Activated CD4-positive, alpha-beta T cell treated with anti-CD3 and anti-CD28 coated beads for 36 hours (primary cell): ENCODE data around the gene ARID1B. TPM values are rescaled to one million over a fixed set of nuclear protein-coding genes. Genes with fewer than 3 reads are reported as not detected.

ENCODE experiments used
- ATAC-seq: fragments of 200-7000 bp; cut with Tn5 transposase; one replicate; pipeline ENCODE4 v1.10.0; 2021; ENCODE audit warnings: mild to moderate bottlenecking, moderate library complexity
- CTCF ChIA-PET: fragments of 350-600 bp; sonication (Branson Sonifier 250); formaldehyde crosslinking; loops from one replicate; lab custom pipeline; 2021; ENCODE audit warnings: antibody characterized with exemption; lab: Charles Lee
- POLR2A ChIA-PET: fragments of 350-600 bp; sonication (Branson Sonifier 250); formaldehyde crosslinking; loops from one replicate; lab custom pipeline; 2021; ENCODE audit warnings: antibody characterized with exemption, inconsistent platforms; lab: Charles Lee
- DNase-seq: peaks from one replicate; pipeline ENCODE4 v3.0.0-alpha.2; 2020
- H3K27ac Mint-ChIP-seq: one replicate; pipeline ENCODE4 v1.8.0; 2021; ENCODE audit warnings: mixed read lengths
- H3K27me3 Mint-ChIP-seq: one replicate; pipeline ENCODE4 v1.8.0; 2021; ENCODE audit warnings: mixed read lengths
- H3K36me3 Mint-ChIP-seq: one replicate; pipeline ENCODE4 v1.8.0; 2021; ENCODE audit warnings: low read depth, mixed read lengths
- H3K4me1 Mint-ChIP-seq: one replicate; pipeline ENCODE4 v1.8.0; 2021; ENCODE audit warnings: mixed read lengths
- H3K4me3 Mint-ChIP-seq: one replicate; pipeline ENCODE4 v1.8.0; 2021; ENCODE audit warnings: mild to moderate bottlenecking, moderate library complexity, mixed read lengths
- H3K9me3 Mint-ChIP-seq: one replicate; pipeline ENCODE4 v1.8.0; 2021; ENCODE audit warnings: low read depth, mixed read lengths
- intact Hi-C, 2 experiments: fragments of 100-400 bp; cut with DNase I in 1 of 2; cut with micrococcal nuclease in 1 of 2; formaldehyde crosslinking; loops; one replicate each; pipeline versions ENCODE4 v1.14.2 to v1.15.1; 2022 to 2024; cut with DNase I, micrococcal nuclease
- total RNA-seq, 2 experiments: library from RNA; stranded (reverse); gene quantifications; one replicate each; pipeline ENCODE4 v1.2.3, GENCODE V29; 2021

The ARID1B gene
- total RNA-seq, 2 experiments from 2014 or later: 42.2 to 53.6 TPM

- Mint-ChIP-seq H3K4me3 (no peak overlapping the region), H3K27ac (no peak overlapping the region), H3K4me1 (peaks cover 32% of the 10 kb centered on the region), H3K9me3 (no peaks in the 10 kb centered on the region), H3K36me3 (peaks cover 19% of the 10 kb centered on the region), H3K27me3 (no peaks in the 10 kb centered on the region)
- intact Hi-C loops: loop anchor here in 1 of 2 experiments (2.0 kb wide), 1 partner anchor 15 kb away; no protein-coding TSS in a partner anchor
- DNase-seq (no peak), ATAC-seq (no peak)
- POLR2A ChIA-PET: no interaction called here
- CTCF ChIA-PET: no interaction called here
Observed at GRCh38 chr6:157083343-157083742, 306.2 kb downstream of the ARID1B start.

- no peak for ATAC-seq
- H3K4me3 Mint-ChIP-seq: no peak overlapping the region
- H3K27me3 Mint-ChIP-seq: no peaks in the 10 kb centered on the region
- DNase-seq: no peak
- intact Hi-C loops: no loop called here
- no peaks in the 10 kb centered on the region for H3K9me3 Mint-ChIP-seq
- H3K36me3 Mint-ChIP-seq: peaks cover 23% of the 10 kb centered on the region
- CTCF ChIA-PET: interaction anchor here (0.9 to 1.2 kb wide), 4 partner anchors 9 to 41 kb away, joined by 3 to 4 read pairs (median 3); no protein-coding TSS in a partner anchor
- POLR2A ChIA-PET: no interaction called here
- no peak overlapping the region for H3K27ac Mint-ChIP-seq
- peaks cover 20% of the 10 kb centered on the region for H3K4me1 Mint-ChIP-seq
Observed at GRCh38 chr6:157086632-157087031, 309.5 kb downstream of the ARID1B start.

DNA sequence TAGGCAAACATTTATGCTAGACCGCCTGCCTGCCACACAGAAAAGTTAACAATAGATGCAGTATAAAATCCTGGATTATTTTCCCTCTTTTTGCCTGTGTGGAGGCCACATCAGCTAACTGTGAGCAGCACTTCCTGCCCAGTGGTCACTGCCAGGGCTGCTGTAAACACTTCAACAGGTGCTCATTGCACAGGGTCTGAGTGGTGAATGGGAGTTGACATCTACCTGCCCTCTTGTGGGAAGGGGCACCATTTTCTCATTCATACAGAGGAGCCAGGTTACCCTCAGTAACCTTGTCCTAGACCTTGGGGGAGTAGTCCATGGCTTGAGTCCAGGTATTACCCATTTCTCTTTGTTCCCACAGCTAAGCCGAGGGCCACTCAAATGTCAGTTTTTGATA lies 310.8 kb downstream of the ARID1B start:
- ChIA-PET CTCF (interaction anchor here (0.7 to 1.0 kb wide), 2 partner anchors 93 to 170 kb away, joined by 3 to 5 read pairs; no protein-coding TSS in a partner anchor), POLR2A (no interaction called here)
- Mint-ChIP-seq H3K4me1 (peaks cover 15% of the 10 kb centered on the region), H3K27ac (no peak overlapping the region), H3K36me3 (peaks cover 23% of the 10 kb centered on the region), H3K27me3 (no peaks in the 10 kb centered on the region), H3K4me3 (no peak overlapping the region), H3K9me3 (no peaks in the 10 kb centered on the region)
- intact Hi-C loops: no loop called here
- ATAC-seq (no peak), DNase-seq (no peak)

DNA sequence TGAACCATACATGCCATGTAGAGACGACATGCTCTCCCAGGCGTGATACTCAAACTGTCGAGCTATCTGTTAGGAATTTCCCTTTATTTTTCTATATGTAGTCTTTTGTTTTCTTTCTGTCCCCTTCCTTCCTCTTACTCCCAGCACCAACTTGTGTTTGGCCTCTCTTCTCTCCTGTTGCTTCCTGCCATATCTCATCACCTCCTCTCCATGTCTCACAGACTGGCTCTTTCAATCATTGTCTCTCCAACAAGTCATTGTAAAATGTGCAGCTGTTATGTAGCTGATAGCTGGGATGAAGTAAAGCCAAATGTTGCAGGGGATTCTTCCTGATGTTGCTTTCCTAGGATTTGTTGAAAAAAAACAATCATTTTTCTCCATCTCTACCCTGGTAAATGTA lies 311.7 kb downstream of the ARID1B start:
- Mint-ChIP-seq H3K27ac (no peak overlapping the region), H3K4me3 (no peak overlapping the region), H3K9me3 (no peaks in the 10 kb centered on the region), H3K4me1 (peaks cover 15% of the 10 kb centered on the region), H3K27me3 (no peaks in the 10 kb centered on the region), H3K36me3 (peaks cover 23% of the 10 kb centered on the region)
- DNase-seq (no peak), ATAC-seq (no peak)
- ChIA-PET CTCF (no interaction called here), POLR2A (no interaction called here)
- intact Hi-C loops: no loop called here

GRCh38 chr6:157089258-157089657 lies 312.1 kb downstream of the ARID1B start:
- DNase-seq: no peak
- no peaks in the 10 kb centered on the region for H3K9me3 Mint-ChIP-seq
- H3K4me1 Mint-ChIP-seq: peaks cover 18% of the 10 kb centered on the region
- no peak overlapping the region for H3K27ac Mint-ChIP-seq
- POLR2A ChIA-PET: no interaction called here
- ATAC-seq: no peak
- peaks cover 21% of the 10 kb centered on the region for H3K36me3 Mint-ChIP-seq
- H3K4me3 Mint-ChIP-seq: no peak overlapping the region
- intact Hi-C loops: no loop called here
- H3K27me3 Mint-ChIP-seq: no peaks in the 10 kb centered on the region
- CTCF ChIA-PET: interaction anchor here (0.7 kb wide), 1 partner anchor 538 kb away, joined by 4 read pairs; no protein-coding TSS in a partner anchor

GRCh38 chr6:157089851-157090250 lies 312.7 kb downstream of the ARID1B start:
- H3K9me3 Mint-ChIP-seq: no peaks in the 10 kb centered on the region
- no peak overlapping the region for H3K27ac Mint-ChIP-seq
- intact Hi-C loops: no loop called here
- DNase-seq: no peak
- peaks cover 18% of the 10 kb centered on the region for H3K4me1 Mint-ChIP-seq
- POLR2A ChIA-PET: no interaction called here
- no peaks in the 10 kb centered on the region for H3K27me3 Mint-ChIP-seq
- no peak overlapping the region for H3K4me3 Mint-ChIP-seq
- CTCF ChIA-PET: interaction anchor here (0.7 to 1.2 kb wide), 2 partner anchors 8 to 538 kb away, joined by 4 to 7 read pairs; no protein-coding TSS in a partner anchor
- H3K36me3 Mint-ChIP-seq: peaks cover 17% of the 10 kb centered on the region
- no peak for ATAC-seq

- DNase-seq (no peak), ATAC-seq (no peak)
- no peak overlapping the region for H3K4me3 Mint-ChIP-seq
- no peaks in the 10 kb centered on the region for H3K9me3 Mint-ChIP-seq
- no peak overlapping the region for H3K27ac Mint-ChIP-seq
- H3K4me1 Mint-ChIP-seq: peaks cover 18% of the 10 kb centered on the region
- ChIA-PET CTCF (interaction anchor here (1.2 kb wide), 1 partner anchor 9 kb away, joined by 7 read pairs; no protein-coding TSS in a partner anchor), POLR2A (interaction anchor here (0.5 kb wide), 1 partner anchor 903 kb away, joined by 4 read pairs; no protein-coding TSS in a partner anchor)
- intact Hi-C loops: no loop called here
- H3K36me3 Mint-ChIP-seq: peaks cover 11% of the 10 kb centered on the region
- no peaks in the 10 kb centered on the region for H3K27me3 Mint-ChIP-seq
Observed at GRCh38 chr6:157090736-157091135, 313.6 kb downstream of the ARID1B start.

- H3K4me3 Mint-ChIP-seq: no peak overlapping the region
- peaks cover 18% of the 10 kb centered on the region for H3K4me1 Mint-ChIP-seq
- no peaks in the 10 kb centered on the region for H3K27me3 Mint-ChIP-seq
- POLR2A ChIA-PET: no interaction called here
- no peaks in the 10 kb centered on the region for H3K9me3 Mint-ChIP-seq
- DNase-seq (no peak), ATAC-seq (no peak)
- peaks cover 11% of the 10 kb centered on the region for H3K36me3 Mint-ChIP-seq
- H3K27ac Mint-ChIP-seq: no peak overlapping the region
- intact Hi-C loops: no loop called here
- CTCF ChIA-PET: no interaction called here
Observed at GRCh38 chr6:157091243-157091642, 314.1 kb downstream of the ARID1B start.

DNA sequence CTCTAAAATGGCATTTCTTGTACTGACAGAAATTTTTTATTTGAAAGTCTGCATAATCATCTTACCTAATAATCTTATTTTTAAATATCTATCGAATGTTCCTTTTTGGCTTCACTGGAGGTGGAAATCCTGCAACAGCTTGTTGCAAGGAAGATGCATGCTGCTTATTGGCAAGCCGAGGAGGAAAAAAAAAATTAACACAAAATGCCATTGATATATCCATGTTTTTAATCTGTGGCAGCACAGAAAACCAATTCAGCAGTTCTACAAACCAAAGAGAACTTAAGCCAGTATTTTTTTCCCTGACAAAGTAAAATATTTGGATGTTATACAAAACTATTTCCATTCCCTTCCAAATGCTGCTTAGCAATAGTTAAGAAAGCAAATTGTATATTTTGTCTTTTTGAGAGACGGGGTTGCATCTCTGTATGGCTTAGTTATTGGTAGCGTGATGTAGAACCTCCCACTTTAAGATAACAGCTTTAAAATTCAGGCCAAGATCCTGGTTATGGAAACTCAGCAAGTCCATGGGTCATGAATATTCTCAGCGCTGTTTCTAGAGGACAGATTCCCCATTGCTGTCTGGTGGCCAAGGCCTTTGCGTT lies 314.8 kb downstream of the ARID1B start:
- ATAC-seq: no peak
- intact Hi-C loops: no loop called here
- H3K9me3 Mint-ChIP-seq: no peaks in the 10 kb centered on the region
- peaks cover 5% of the 10 kb centered on the region for H3K36me3 Mint-ChIP-seq
- H3K27ac Mint-ChIP-seq: no peak overlapping the region
- CTCF ChIA-PET: no interaction called here
- H3K27me3 Mint-ChIP-seq: no peaks in the 10 kb centered on the region
- H3K4me1 Mint-ChIP-seq: peaks cover 14% of the 10 kb centered on the region
- no peak for DNase-seq
- POLR2A ChIA-PET: no interaction called here
- H3K4me3 Mint-ChIP-seq: no peak overlapping the region

DNA sequence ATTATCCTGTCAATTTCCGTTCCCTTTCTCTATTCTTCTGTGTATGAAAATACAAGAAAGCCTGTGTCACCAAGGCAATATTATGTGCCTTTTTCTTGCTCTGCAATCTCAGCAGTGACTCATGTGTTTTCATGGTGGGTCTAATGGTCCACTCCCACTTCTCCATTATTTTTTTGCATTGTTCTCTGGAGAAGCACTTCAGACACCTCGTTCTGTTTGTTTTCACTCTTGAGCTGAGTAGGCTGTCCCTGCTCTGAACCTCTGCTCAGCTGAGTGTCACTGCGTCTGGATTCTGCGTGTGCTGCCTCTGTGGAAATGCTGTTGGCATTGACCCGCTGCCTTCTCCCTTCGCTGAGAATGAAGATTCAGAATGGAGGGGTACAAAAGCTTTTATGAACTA lies 315.6 kb downstream of the ARID1B start:
- Mint-ChIP-seq H3K36me3 (peaks cover 7% of the 10 kb centered on the region), H3K9me3 (no peaks in the 10 kb centered on the region), H3K27ac (no peak overlapping the region), H3K27me3 (no peaks in the 10 kb centered on the region), H3K4me3 (no peak overlapping the region), H3K4me1 (peaks cover 20% of the 10 kb centered on the region)
- DNase-seq (no peak), ATAC-seq (no peak)
- intact Hi-C loops: no loop called here
- ChIA-PET POLR2A (no interaction called here), CTCF (no interaction called here)

GRCh38 chr6:157093536-157093935 lies 316.4 kb downstream of the ARID1B start:
- H3K27ac Mint-ChIP-seq: no peak overlapping the region
- no peak overlapping the region for H3K4me3 Mint-ChIP-seq
- intact Hi-C loops: no loop called here
- CTCF ChIA-PET: no interaction called here
- DNase-seq (no peak), ATAC-seq (no peak)
- POLR2A ChIA-PET: no interaction called here
- no peaks in the 10 kb centered on the region for H3K27me3 Mint-ChIP-seq
- H3K9me3 Mint-ChIP-seq: no peaks in the 10 kb centered on the region
- H3K4me1 Mint-ChIP-seq: peaks cover 24% of the 10 kb centered on the region
- peaks cover 8% of the 10 kb centered on the region for H3K36me3 Mint-ChIP-seq

DNA sequence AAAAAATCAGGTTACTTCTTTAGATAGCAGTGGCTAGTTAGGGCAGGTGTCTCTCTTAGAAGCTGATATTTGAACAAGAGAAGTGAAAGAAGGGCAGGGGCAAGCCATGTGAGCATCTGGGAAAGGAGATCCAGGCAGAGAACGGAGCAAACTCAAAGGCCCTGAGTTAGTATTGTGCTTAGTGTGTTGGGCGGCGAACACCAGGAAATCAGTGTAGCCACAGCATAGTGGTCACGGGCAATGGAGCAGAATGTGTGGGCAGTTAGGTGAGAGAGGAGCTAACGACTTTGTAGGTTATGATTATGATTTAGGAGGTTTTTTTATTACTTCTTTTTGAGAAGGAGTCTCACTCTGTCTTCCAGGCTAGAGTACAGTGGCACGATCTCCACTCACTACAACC lies 316.9 kb downstream of the ARID1B start:
- intact Hi-C loops: no loop called here
- ChIA-PET CTCF (no interaction called here), POLR2A (no interaction called here)
- DNase-seq (no peak), ATAC-seq (no peak)
- no peak overlapping the region for H3K27ac Mint-ChIP-seq
- peaks cover 4% of the 10 kb centered on the region for H3K36me3 Mint-ChIP-seq
- H3K4me1 Mint-ChIP-seq: peaks cover 23% of the 10 kb centered on the region
- H3K9me3 Mint-ChIP-seq: no peaks in the 10 kb centered on the region
- H3K27me3 Mint-ChIP-seq: no peaks in the 10 kb centered on the region
- H3K4me3 Mint-ChIP-seq: no peak overlapping the region
